Body of pancreas (tissue), 4 donors: Measurements from ENCODE around the gene SOX11.

Experiments used
- CTCF ChIP-seq, 7 experiments: fragments of 450-650 bp in 4 of 7; fragments of 200-600 bp in 3 of 7; sonication (generic) in 3 of 7; IDR thresholded peaks; one replicate each; pipeline ENCODE4 v1.5.1; 2016 to 2019; ENCODE audit warnings: antibody characterized with exemption in 7 of 7
- POLR2A ChIP-seq, 3 donors: fragments of 450-650 bp; IDR thresholded peaks; one replicate each; pipeline ENCODE4 v1.6.1; 2016; ENCODE audit warnings: antibody characterized with exemption in 3 of 3, mild to moderate bottlenecking in 2 of 3

DNA sequence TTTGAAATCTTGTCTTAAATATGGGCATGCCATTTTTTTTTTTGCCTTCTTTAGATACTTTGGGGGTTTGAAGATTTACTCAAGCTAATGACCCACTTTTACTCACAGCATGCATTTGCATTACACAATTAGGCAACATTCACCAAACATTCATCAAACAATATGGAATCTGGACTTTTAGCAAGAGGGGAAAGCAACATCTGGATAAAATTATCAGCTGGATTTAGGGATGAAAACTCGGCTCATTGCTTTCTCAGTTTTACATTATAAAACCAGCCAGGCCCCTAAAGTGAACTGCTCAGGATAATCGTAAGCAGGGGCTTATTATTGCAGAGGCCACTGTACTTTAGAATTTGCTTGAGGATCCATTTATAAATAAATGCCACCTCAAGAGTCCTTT is 44.7 kb downstream of the SOX11 start:
- TF ChIP-seq CTCF (IDR thresholded peaks at IDR 0.05) = no peak
- no peak for TF ChIP-seq POLR2A (IDR thresholded peaks at IDR 0.05)
